Loucy (cell line): ENCODE results near the gene KRT74.

Experiments
- H2AFZ ChIP-seq: fragments of 200-600 bp; sonication (generic); 2 replicates; pipeline ENCODE4 v1.6.0; 2016; ENCODE audit warnings: antibody characterized with exemption, mild to moderate bottlenecking, low read length, moderate library complexity
- H3F3A ChIP-seq: fragments of 200-600 bp; 2 replicates; pipeline ENCODE4 v1.6.0; 2016; ENCODE audit warnings: antibody characterized with exemption, low read depth, mild to moderate bottlenecking
- H3K27me3 ChIP-seq: fragments of 200-600 bp; sonication (generic); 2 replicates; pipeline ENCODE4 v1.6.1; 2014; ENCODE audit warnings: low read length, mild to moderate bottlenecking; ENCODE audit not compliant: insufficient read depth, poor library complexity, severe bottlenecking
- H3K36me3 ChIP-seq: fragments of 200-600 bp; sonication (generic); 2 replicates; pipeline ENCODE4 v1.6.1; 2016; ENCODE audit warnings: low read length; ENCODE audit not compliant: insufficient read depth
- H3K4me1 ChIP-seq: fragments of 200-600 bp; sonication (generic); 2 replicates; pipeline ENCODE4 v1.5.1; 2014; ENCODE audit warnings: low read length, mild to moderate bottlenecking; ENCODE audit not compliant: insufficient read depth, poor library complexity, severe bottlenecking
- H3K4me2 ChIP-seq: fragments of 200-600 bp; sonication (generic); 2 replicates; pipeline ENCODE4 v1.6.0; 2014; ENCODE audit warnings: antibody characterized with exemption, low read length, low read depth, mild to moderate bottlenecking; ENCODE audit not compliant: poor library complexity, severe bottlenecking
- H3K4me3 ChIP-seq: fragments of 200-600 bp; sonication (generic); 2 replicates; pipeline ENCODE4 v1.5.1; 2014; ENCODE audit warnings: low read length, mild to moderate bottlenecking, mixed read lengths; ENCODE audit not compliant: poor library complexity, severe bottlenecking
- H3K79me2 ChIP-seq: fragments of 200-600 bp; sonication (generic); 2 replicates; pipeline ENCODE4 v1.6.1; 2014; ENCODE audit warnings: low read length; ENCODE audit not compliant: insufficient read depth
- H3K9ac ChIP-seq: fragments of 200-600 bp; sonication (generic); 2 replicates; pipeline ENCODE4 v1.6.0; 2014; ENCODE audit warnings: mild to moderate bottlenecking, low read depth, low read length, moderate library complexity; ENCODE audit not compliant: poor library complexity, severe bottlenecking
- H3K9me2 ChIP-seq: fragments of 200-600 bp; sonication (generic); replicated peaks from 2 replicates; pipeline ENCODE4 v1.6.1; 2016; ENCODE audit warnings: low read depth, low read length, mixed read lengths
- H3K9me3 ChIP-seq: fragments of 200-600 bp; sonication (generic); 2 replicates; pipeline ENCODE4 v1.6.1; 2014; ENCODE audit warnings: mild to moderate bottlenecking, antibody characterized with exemption, low read length, low read depth; ENCODE audit not compliant: insufficient read depth
- H4K20me1 ChIP-seq: fragments of 200-600 bp; sonication (generic); 2 replicates; pipeline ENCODE4 v1.6.0; 2014; ENCODE audit warnings: antibody characterized with exemption, low read length, mild to moderate bottlenecking; ENCODE audit not compliant: insufficient read depth, poor library complexity, severe bottlenecking
- EZH2phosphoT487 ChIP-seq: fragments of 200-600 bp; IDR thresholded peaks from 2 replicates; pipeline ENCODE4 v1.6.1; 2018; ENCODE audit warnings: antibody characterized with exemption, mild to moderate bottlenecking, moderate library complexity, borderline replicate concordance
- TF ChIP-seq, protein P1 (sequence below): fragments of 200-600 bp; sonication (generic); conservative IDR thresholded peaks from 2 replicates; pipeline ENCODE4 v1.5.1; 2014; ENCODE audit warnings: mild to moderate bottlenecking, antibody characterized with exemption, low read length

KRT74 gene

DNA sequence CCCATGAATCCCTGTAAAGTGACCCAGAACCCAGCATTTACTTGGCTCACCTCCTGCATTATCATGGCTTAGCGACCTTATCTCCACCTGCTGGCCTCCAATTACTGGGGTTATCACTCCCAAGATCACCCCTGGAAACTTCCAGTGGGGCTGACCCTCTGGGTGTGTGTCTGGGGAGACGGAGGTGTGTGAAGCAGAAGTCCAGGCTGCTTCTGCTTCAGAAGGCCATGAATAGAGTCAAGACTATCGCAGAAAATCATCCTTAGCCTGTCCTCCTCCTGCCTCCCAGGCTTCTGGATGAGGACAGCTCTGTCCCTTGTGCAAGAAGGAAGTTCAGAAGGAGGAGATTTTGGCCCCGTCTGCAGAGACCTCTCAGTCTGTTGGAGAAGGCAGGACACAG, 28.0 kb upstream of the KRT74 start:
- Histone ChIP-seq H3K9ac (no peak overlapping the region), H4K20me1 (no peaks in the 10 kb centered on the region), H3K4me3 (no peak overlapping the region), H3K36me3 (no peaks in the 10 kb centered on the region), H3K4me2 (no peak overlapping the region), H2AFZ (no peak overlapping the region), H3K9me3 (no peaks in the 10 kb centered on the region), H3K4me1 (peaks cover 12% of the 10 kb centered on the region), H3K79me2 (no peaks in the 10 kb centered on the region), H3K9me2 (no peaks in the 10 kb centered on the region), H3F3A (no peaks in the 10 kb centered on the region), H3K27me3 (no peaks in the 10 kb centered on the region)
- TF ChIP-seq, protein P1, sequence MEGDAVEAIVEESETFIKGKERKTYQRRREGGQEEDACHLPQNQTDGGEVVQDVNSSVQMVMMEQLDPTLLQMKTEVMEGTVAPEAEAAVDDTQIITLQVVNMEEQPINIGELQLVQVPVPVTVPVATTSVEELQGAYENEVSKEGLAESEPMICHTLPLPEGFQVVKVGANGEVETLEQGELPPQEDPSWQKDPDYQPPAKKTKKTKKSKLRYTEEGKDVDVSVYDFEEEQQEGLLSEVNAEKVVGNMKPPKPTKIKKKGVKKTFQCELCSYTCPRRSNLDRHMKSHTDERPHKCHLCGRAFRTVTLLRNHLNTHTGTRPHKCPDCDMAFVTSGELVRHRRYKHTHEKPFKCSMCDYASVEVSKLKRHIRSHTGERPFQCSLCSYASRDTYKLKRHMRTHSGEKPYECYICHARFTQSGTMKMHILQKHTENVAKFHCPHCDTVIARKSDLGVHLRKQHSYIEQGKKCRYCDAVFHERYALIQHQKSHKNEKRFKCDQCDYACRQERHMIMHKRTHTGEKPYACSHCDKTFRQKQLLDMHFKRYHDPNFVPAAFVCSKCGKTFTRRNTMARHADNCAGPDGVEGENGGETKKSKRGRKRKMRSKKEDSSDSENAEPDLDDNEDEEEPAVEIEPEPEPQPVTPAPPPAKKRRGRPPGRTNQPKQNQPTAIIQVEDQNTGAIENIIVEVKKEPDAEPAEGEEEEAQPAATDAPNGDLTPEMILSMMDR: no peak
- TF ChIP-seq EZH2phosphoT487: no peak

DNA sequence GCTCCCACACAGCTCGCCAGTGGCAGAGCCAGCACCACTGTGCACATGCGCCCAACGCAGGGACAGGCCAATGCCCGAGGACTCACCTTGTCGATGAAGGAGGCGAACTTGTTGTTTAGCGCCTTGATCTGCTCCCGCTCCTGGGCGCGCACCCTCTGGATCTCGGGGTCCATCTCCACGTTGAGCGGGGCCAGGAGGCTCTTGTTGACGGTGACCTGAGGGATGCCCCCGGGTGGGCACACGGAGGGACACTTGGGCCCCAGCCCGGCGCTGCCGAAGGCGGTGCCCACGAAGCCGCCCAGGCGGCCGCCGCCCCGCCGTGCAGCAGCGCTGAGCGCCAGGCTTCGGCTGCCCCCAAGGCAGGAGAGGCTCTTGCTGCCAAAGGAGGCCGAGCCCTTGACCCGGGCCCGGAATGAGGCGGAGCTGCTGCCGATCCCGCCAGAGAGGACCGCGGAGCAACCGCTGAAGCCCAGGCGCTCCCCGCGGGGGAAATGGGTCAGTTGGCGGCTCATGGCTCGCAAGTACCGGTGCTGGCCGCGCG, 27.4 kb upstream of the KRT74 start, which contains the start of gene KRT72:
Gene KRT72 (minus strand): TSS at position 523 of the 541 bp plus-strand sequence. CDS start 11 bp downstream, at position 512.
- TF ChIP-seq, protein P1: no peak
- TF ChIP-seq EZH2phosphoT487: no peak
- no peak within 1 kb of the TSS for H3K4me3 ChIP-seq
- H3K4me1 ChIP-seq: peaks cover 12% of the 10 kb centered on the region
- H3F3A ChIP-seq: no peaks in the 10 kb centered on the region
- H3K4me2 ChIP-seq: no peak within 1 kb of the TSS
- H2AFZ ChIP-seq: no peak within 1 kb of the TSS
- no peak within 1 kb of the TSS for H3K9ac ChIP-seq
- no peaks in the 10 kb centered on the region for H3K9me3 ChIP-seq
- H3K27me3 ChIP-seq: no peaks in the 10 kb centered on the region
- H3K79me2 ChIP-seq: no peaks in the 10 kb centered on the region
- H3K36me3 ChIP-seq: no peaks in the 10 kb centered on the region
- H3K9me2 ChIP-seq: no peaks in the 10 kb centered on the region
- no peaks in the 10 kb centered on the region for H4K20me1 ChIP-seq

DNA sequence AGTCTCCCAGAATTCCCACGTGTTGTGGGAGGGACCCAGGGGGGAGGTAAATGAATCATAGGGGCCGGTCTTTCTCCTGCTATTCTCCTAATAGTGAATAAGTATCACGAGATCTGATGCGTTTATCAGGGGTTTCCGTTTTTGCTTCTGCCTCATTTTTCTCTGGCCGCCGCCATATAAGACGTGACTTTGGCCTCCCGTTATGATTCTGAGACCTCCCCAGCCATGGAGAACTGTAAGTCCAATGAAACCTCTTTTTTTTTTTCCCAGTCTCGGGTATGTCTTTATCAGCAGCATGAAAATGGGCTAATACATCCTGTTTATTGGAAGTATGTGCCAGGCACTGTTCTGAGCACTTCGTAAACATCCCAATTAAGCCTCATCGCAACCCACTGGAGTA, 26.8 kb upstream of the KRT74 start:
- Histone ChIP-seq H3K4me3 (no peak overlapping the region), H3K27me3 (no peaks in the 10 kb centered on the region), H3K9ac (no peak overlapping the region), H3K79me2 (no peaks in the 10 kb centered on the region), H3F3A (no peaks in the 10 kb centered on the region), H3K9me2 (no peaks in the 10 kb centered on the region), H3K36me3 (no peaks in the 10 kb centered on the region), H3K4me2 (no peak overlapping the region), H3K4me1 (peaks cover 9% of the 10 kb centered on the region), H2AFZ (no peak overlapping the region), H3K9me3 (no peaks in the 10 kb centered on the region), H4K20me1 (no peaks in the 10 kb centered on the region)
- no peak for TF ChIP-seq EZH2phosphoT487
- TF ChIP-seq, protein P1: no peak
